Measurements from ENCODE around the gene TNPO3.
"Not testable (repeated sequence)": the region's sequence is repeated elsewhere in the genome, so short reads cannot be mapped to it uniquely, and the experiment has no call there.

TNPO3 gene

DNA sequence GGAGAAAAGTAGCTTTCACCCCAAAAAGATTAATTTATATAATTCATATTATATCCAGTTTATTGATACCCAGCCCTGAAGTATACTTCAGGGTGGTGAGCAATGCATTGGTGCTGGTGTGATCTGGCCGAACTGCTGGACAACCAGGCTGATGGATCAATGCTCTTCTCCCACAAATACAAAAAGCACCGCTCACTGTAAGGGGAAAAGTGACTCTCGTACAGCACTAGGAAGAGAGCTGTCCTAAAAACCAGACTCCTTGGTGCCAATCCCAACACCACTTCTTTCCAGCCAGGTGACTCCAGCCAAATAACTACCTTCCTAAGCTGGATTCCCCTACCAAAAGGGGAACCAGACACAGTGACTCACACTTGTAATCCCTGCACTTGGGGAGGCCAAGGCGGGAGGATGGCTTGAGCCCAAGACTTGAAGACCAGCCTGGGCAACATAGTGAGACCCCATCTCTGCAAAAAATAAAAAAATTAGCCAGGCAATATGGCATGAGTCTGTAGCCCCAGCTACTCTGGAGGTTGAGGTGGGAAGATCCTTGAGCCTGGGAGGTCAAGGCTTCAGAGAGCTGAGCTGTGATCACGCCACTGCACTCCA, 13.1 kb upstream of the TNPO3 start:
- DNase-seq: no peak

DNA sequence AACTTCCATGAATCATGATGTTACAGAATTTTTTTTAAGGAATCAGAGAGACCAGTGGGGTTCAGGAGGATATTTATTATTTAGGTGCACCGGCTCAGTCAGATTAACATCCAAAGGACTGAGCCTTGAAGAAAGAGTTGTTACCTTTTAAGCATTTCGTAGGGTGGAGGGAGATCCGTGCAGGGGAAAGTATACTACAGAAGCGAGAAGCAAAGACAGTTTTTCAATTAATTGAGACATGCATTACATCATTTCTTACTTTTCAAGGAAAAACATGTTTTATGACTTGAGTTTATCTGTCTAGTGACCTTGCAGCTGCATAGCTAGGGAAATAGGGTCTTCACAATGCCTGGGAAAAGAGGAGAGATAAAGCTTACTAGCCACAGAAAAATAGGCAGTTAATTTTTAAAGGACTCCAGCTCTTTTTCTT, 12.2 kb upstream of the TNPO3 start:
- not testable (repeated sequence) for DNase-seq

DNA sequence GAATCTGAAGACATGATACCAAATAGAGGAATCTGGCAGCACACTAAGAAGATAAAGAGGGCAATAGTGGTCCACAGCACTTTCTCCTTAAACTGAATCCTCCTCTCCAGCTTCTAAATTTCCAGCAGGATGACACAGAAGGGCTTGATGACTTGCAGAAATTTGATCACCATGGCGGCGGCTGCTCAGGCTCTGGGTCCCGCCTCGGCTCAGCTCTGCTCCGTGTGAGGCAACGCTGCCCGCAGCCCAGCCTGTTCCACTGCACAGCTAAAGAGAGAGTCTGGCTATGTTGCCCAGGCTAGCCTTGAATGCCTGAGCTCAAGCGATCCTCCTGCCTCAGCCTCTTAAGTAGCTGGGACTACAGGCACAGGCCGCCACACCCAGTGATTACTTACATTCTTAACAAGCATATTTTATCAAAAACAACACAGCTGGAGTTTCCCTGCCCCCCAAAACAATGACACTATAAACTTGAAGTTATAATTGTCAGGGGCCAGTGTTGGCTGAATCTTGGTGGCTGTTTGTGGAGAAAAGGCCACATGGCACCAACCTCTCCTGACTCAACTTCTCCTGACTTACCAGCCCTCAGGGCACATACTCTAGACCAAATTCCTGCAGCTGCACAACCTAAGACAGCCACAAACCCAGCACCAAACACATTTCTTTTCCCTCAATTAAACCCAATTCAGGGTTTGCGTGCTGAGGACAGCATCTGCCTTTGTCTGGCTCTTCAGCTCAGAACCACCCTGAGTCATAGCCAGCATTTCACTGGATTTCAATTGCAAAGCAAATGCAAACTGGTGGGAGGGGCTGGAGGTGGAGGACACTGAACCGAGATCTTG, 11.6 kb upstream of the TNPO3 start:
- no peak for DNase-seq

DNA sequence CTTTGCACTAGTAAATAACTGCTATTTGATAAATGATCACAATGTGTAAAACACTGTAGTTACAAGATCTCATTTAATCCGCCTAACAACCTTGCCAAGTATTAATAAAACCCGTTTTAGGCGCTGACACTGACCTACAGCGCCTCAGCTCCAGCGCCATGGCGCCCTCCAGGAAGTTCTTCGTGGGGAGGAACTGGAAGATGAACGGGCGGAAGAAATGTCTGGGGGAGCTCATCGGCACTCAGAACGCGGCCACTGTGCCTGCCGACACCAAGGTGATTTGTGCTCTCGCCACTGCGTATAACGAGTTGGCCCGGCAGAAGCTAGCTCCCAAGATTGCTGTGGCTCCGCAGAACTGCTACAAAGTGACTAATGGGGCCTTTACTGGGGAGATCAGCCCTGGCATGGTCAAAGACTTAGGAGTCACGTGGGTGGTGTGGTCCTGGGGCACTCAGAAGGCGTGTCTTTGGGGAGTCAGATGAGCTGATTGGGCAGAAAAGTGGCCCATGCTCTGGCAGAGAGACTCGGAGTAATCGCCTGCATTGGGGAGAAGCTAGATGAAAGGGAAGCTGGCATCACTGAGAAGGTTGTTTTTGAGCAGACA, 1.1 kb upstream of the TNPO3 start:
- no peak for DNase-seq

DNA sequence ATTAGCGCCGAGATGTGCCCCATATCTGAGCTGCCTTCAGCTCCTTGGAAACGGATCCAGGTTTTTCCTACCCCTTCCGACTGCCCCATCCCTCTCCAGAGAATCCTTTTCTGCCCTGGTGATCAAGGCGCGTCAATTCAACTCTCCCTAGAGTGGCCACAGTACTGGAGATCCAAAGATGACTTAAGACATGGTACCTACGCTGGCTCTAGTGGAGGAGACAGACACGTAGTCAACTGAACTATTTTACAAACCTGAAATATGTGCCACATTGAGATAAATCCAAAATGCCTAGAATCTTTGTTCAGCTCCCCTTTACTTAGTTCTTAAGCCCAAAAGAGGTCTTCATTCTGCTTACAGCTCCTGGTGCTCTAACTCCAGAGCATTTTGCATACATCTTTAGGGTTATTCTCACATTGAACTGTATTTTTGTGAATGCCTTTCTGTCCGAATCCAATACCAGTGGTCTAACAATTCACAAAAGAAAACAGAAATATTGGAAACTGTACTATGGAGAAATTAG, 444 bp upstream of the TNPO3 start:
- DNase-seq: no peak

DNA sequence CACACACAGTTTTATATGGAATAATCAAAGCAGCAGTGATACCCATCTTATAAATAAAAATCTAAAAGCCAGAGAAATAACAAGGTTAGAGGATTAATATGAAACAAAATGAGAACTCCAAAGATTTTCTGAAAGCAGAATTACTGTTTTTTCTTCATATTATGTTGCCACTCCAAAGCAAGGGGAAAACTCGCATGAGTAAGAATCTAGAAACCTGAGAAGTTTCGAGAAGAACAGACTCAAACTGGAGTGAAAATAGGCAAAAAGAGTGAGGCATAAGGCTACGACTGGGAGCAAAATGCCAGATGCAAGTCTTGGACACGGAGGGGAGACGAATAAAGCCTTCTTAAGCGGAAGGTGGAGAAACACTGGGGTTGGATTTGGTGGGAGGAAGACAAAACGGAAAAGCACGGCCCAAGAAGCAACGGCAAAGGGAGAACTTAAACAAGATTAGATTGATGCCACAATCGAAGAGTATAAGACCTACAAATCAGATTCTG, 923 bp downstream of the TNPO3 start:
- DNase-seq: no peak

DNA sequence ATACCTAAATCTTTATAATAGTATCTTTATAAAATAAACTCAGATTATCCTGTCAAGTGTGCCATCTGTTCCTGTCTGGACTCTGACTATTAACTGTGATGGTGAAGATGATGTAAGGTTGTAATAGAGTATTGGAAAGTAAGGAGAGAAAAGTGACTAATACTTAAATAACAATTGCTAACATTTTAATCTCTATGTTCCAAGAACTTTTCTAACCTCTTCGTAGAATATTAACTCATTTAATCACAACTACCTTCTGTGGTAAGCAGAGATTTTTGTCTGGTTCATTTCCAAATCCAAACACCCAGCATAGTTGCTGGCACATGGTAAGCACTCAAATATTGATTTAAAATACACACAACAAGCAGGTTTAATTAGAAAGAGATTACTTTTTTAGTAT, 2.5 kb downstream of the TNPO3 start:
- no peak for DNase-seq

DNA sequence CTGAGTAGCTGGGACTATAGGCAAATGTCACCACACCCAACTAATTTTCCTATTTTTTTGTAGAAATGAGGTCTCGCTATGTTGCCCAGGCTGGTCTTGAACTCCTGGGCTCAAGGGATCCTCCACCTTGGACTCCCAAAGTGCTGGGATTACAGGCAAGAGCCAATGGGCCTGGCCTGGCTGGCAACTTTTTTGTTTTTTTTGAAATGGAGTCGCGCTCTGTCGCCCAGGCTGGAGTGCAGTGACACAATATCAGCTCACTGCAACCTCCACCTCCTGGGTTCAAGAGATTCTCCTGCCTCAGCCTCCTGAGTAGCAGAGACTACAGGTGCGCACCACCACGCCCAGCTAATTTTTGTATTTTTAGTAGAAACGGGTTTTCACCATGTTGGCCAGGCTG, 3.5 kb downstream of the TNPO3 start:
- DNase-seq: not testable (repeated sequence)

DNA sequence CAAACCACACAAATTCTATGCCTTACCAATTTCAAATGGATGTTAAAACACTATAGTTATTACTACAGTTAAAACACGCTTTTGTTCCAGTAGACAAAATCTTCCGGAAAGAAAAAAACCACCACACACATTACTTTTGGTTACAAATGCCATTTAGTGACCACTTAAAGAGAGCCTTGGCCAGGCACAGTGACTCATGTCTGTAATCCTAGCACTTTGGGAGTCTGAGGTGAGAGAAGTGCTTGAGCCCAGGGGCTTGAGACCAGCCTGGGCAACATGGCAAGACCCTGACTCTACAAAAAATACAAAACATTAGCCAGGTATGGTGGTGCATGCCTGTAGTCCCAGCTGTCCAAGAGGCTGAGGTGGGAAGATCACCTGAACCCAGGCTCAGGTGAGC, 7.2 kb downstream of the TNPO3 start:
- DNase-seq: no peak

DNA sequence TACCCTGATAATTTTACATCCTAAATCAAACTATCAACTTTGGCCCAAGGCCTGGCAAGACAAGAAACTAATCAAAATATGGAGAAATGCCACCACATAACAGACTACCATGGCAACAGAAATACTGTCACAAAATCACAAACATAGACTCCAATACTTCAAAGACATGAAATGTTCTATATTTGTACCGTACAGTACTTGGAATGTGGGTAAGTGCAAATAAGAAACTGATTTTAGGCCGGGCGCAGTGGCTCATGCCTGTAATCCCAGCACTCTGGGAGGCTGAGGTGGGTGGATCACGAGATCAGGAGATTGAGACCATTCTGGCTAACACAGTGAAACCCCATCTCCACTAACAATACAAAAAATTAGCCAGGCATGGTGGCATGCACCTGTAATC, 9.2 kb downstream of the TNPO3 start:
- DNase-seq: no peak

DNA sequence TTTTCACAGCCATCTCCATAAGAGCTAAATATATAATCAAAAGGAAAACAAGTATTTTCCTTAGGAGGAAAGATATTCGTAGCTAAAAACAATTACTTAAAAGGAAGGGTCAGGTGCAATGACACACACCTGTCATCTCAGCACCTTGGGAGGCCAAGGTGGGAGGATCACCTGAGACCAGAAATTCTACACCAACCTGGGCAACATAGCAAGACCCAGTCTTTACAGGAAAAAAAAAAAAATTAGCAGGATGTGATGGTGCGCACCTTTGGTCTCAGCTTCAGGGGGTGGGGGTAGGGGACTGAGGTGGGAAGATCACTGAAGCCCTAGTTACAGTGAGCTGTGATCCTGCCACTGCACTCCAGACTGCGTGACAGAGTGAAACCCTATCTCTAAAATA, 11.9 kb downstream of the TNPO3 start:
- no peak for DNase-seq

DNA sequence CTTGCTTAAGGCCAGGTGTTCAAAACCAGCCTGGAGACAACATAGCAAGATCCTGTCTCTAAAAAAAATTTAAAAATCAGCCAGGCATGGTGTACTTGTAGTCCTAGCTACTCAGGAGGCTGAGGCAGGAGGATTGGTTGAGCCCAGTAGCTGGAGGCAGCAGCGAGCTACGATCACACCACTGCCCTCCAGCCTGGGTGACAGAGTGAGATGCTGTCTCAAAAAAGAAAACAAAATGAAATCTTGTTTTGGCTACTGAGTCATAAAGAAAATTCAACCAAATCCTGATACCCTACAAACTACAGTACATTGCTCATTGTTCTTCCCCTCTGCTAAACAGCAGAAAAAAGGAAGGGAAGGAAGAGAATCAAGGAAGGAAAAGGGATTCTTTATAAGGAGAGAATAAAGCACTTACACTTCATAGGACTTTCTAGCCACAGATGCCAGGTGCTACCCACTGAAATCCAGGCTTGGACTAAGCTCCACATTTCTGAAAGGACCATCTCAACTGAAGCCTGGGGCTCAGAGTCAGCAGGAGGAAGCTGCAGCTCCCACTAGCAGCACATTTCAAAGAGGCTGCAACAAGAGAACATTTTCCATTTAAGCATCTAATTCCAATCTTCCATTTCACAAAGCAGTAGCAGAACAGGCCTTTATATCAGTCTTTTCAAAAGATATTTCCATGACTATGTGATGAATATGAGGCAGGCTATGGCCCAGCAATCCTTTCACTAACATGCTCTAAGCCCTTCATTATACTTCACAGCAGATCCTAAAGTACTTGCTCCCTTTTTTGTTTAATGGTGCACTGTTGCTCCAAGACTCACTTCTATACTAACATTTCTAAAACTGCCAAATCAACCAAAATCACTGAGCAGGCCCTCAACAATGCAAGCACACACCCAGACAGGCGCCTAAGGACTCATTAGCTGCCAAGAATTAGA, 13.5 kb downstream of the TNPO3 start:
- DNase-seq: no peak

DNA sequence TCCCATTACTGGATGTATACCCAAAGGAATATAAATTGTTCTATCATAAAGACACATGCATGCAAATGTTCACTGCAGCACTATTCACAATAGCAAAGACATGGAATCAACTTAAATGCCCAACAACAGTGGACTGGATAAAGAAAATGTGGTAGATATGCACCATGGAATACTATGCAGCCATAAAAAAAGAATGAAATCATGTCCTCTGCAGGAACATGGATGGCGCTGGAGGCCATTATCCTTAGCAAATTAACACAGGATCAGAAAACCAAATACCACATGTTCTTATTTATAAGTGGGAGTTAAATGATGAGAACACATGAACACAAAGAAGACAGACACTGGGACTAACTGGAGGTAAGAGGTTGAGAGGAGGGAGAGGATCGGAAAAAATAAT, 16.4 kb downstream of the TNPO3 start:
- not testable (repeated sequence) for DNase-seq

DNA sequence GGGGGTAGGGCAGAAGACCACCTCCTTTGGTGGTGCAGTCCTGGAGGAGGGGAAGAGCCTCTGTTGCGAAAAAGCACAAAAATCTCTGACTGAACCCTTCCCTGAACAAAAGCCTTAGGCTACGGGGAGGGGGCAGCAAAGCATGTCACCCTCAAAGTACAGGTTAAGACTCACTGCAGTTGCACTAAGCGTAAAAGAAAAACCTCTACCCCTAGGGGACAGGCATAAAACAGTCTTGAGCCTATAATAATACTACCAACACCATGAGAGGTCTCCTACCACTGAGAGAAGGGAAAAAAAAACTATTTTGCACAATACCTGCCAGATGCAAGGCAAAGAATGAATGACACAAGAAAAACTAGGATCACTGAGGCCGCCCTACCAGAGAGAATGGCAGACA, 17.3 kb downstream of the TNPO3 start:
- DNase-seq: no peak

DNA sequence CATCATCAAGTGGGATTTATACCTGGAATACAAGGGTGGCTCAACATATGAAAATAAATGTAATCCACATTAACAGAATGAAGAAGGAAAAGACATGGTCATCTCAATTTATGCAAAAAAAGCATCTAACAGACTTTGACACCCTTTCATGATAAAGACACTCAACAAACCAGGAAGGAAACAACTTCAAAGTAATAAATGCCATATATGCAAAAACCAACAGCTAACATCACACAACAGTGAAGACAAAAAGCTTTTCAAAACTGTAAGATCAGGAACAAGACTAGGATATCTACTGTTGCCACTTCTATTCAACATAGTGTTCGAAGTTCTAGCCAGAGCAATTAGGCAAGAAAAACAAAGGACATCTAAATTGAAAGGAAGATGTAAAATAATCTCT, 22.9 kb downstream of the TNPO3 start:
- DNase-seq: no peak

DNA sequence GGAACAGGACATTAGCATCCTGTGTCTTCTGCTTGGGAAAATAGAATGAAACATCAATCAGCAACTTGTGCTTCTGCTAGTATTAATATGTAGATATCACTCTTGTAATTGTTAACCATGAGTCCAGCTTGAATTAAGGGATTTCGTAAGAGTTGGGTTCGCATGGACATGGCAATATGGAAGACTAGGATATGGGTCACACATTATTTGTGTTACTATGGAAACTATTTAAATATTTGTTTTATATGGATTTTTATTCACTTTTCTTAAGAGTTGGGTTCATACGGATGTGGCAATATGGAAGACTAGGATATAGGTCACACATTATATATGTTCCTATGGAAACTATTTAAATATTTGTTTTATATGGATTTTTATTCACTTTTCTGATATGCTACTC, 24.5 kb downstream of the TNPO3 start:
- DNase-seq: no peak

DNA sequence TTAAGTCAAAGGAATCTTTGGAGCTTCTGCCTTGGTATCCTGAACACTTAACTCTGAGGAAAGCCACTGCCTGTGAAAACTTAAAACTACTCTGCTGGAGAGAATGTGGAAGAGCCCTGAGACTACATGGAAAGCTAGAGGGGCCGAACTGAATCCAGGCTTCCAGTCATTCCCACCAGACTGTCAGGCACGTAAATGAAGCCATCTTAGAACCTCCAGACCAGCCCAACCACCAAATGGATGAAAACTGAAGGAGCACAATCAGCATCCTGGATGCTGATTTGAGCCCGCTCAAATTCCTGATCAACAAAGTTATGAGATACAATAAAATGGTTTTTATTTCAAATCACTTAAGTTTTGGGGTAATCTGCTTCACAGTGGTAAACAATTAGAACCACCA, 30.8 kb downstream of the TNPO3 start:
- no peak for DNase-seq

DNA sequence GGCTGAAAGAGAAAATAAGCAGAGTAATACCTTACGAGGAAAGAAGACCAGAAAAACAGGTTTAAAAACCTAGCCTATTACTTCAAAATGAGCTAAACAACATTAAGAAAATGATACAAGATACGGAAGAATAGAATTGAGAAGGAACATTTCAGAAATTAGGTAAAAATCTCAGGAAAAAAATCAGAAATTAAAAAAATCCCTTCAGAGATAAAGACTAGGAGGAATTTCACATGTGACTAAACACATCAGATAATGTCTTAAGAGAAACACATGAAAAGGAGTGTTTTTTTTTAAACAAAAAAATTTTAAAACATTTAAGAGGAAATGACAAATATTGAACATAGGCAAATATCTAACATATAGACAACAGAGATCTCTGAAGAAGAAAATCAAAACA, 33.3 kb downstream of the TNPO3 start:
- no peak for DNase-seq

DNA sequence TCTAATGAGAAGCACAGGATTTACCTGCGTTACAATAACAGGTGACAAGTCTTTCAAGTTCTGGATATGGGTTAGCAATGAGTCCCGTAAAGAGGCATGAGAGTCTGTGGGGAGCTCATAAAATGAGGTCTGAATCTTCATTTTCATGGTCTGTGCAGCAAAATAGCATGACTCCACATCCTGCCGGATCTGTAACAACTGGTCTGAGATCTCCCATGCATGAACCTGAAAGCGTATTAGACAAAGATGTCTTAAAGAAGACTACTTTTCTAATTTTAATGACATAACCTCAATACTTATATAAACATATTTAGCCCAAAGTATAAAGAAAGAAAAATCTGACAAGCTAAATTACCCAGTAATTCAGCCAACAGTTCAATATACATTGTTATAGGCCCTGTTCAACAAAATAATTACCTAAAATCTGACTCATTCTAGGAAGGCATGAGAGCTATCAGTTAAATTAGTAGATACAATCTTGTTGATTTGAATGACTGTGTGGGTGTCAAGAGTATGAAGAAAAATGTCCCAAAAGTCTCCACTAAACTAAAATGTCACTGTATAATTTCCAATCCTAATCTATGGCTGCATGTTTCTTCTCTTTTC, 36.9 kb downstream of the TNPO3 start:
- no peak for DNase-seq

DNA sequence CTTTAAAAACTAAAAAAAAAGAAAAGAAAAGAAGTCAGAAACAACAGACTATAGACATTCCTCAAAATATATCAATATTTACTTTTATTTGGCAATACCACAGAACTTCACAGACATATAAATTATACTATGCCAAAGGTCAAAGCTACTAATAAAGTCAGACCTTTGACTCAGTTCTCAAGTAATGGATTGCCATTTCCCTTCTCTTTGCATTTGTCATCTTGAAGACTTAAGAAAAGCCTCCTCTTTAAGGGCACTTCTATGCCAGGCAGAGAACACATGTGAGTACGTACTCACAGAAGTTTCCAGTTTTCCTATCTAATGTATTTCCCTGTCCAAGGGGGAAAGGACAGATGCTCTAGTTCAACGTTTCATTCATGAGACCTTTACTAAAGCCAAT, 37.6 kb downstream of the TNPO3 start:
- no peak for DNase-seq

DNA sequence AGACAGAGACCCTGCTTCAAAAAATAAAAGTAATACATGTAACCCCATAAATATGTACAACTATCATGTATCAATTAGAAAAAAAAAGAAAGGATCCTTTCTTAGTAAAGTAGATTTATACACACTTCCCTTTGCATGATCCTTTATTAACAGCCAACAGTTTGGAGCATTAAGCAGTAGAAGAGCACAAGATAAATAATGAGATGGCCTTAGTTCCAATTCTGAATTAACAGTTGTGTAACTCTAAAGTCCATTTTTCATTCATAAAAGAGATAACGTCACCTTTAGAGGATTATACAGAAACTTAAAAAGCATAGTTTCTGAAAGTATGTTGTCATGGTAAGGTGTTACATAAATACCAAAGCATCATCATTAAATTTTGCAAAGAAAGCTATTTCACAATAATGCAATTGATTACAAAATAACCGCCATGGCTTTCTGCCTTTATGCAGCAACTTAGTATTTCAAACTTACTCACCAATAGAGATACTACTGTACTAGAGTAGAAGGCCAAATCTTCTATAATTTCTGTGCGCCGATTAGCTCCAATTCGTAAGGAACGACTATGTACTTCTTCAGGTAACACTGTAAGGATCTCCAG, 40.3 kb downstream of the TNPO3 start:
- no peak for DNase-seq
